HG03060 (cell line): ENCODE data around the gene ARF3.

Experiments
- ATAC-seq: cut with Tn5 transposase; IDR thresholded peaks from one replicate; pipeline ENCODE4 v1.9.1; 2021; ENCODE audit warnings: low read depth, moderate number of reproducible peaks; ENCODE audit not compliant: unreplicated experiment

ARF3 gene

DNA sequence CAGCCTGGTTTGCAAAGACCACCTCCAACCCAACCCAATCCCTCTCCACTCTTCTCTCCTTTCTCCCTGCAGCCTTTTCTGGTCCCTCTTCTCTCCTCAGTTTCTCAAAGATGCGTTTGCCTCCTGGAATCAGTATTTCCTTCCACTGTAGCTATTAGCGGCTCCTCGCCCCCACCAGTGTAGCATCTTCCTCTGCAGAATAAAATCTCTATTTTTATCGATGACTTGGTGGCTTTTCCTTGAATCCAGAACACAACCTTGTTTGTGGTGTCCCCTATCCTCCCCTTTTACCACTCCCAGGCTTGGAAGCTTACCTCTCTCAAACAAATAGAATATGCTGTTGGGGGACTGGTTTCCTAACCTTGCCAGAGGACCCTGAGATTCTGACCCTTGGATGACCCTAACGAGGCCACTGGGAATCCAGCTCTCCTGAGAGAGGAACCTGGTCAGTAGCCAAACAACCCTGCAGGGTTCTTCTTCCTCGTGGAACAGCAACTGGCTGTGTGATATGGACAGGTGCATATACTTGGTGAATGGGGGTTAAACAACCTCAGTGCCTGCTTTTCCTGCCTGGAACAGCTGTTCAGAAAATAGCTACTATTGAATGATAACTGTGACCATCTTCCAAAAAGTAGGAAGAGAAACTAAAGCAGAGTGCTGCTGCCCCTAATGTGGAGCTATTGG is 25.3 kb upstream of the ARF3 start:
- ATAC-seq, result no peak

DNA sequence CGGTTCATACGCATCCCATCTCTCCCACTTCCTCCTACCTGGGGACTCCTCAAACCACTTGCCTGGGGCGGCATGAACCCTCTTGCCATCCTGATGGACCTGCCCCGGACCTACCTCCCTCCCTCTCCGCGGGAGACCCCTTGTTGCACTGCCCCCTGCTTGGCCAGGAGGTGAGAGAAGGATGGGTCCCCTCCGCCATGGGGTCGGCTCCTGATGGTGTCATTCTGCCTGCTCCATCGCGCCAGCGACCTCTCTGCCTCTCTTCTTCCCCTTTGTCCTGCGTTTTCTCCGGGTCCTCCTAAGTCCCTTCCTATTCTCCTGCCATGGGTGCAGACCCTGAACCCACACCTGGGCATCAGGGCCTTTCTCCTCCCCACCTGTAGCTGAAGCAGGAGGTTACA is 24.5 kb upstream of the ARF3 start:
- no peak for ATAC-seq

DNA sequence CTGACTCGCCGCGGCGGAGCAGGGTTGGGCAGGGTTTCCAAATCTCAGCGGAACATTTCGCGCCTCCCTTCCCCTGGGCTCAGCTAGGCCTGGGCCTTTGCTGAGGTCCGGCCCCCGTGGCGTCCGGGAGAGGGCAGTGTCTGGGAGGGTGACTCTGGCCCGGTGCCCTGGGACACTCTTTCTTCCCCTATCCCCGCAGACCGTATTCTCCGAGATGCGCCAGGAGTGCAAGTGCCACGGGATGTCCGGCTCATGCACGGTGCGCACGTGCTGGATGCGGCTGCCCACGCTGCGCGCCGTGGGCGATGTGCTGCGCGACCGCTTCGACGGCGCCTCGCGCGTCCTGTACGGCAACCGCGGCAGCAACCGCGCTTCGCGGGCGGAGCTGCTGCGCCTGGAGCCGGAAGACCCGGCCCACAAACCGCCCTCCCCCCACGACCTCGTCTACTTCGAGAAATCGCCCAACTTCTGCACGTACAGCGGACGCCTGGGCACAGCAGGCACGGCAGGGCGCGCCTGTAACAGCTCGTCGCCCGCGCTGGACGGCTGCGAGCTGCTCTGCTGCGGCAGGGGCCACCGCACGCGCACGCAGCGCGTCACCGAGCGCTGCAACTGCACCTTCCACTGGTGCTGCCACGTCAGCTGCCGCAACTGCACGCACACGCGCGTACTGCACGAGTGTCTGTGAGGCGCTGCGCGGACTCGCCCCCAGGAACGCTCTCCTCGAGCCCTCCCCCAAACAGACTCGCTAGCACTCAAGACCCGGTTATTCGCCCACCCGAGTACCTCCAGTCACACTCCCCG is 23.9 kb upstream of the ARF3 start:
- no peak for ATAC-seq

DNA sequence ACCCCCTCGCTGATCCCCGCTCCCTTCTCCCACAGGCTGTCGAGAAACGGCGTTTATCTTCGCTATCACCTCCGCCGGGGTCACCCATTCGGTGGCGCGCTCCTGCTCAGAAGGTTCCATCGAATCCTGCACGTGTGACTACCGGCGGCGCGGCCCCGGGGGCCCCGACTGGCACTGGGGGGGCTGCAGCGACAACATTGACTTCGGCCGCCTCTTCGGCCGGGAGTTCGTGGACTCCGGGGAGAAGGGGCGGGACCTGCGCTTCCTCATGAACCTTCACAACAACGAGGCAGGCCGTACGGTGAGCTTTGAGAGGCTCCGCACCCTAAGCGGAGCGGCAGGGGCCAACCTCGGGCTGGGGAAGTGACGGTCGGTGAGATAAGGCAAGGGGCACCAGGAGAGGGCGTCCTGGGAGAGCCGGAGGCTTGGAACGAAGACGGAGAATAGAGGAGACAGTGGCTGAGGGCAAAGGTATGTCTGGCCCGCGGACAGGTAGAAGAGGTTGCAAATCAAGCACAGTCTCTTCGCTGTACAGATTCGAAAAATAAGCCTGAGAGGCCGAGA is 23.2 kb upstream of the ARF3 start:
- no peak for ATAC-seq

DNA sequence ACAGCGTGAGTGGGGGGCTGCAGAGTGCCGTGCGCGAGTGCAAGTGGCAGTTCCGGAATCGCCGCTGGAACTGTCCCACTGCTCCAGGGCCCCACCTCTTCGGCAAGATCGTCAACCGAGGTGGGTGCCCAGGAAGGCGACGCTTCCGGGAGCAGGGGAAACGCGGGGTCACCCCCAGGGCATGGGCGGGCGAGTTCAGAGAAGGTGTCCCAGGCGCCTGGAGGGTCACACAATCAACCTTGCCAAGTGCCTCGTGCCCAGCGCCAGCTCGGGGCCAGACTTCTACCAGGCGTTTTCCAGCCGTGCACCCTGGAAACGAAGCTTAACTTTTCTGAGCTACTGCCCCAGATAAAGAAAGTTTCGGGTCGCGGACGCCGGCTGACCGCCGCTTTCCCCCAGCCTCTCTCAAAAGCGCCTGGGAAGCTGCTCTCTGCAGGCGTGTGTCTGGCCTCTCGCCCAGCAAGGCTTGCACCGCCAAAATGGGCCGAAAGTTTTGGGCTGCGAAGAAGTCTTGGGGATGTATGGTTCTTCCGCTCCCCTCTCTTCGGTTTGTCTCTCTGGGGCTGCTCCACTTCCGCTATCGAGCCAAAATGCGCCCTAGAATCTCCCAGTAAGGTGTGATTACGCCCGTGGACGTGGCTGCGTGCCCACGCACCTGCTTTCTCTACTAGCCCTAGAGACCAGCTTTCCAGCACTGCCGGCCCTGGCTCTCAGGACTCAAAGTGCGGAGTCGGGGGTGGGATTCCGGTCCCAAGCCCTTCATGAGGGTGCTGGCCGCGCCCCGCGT is 22.5 kb upstream of the ARF3 start:
- ATAC-seq, result no peak

DNA sequence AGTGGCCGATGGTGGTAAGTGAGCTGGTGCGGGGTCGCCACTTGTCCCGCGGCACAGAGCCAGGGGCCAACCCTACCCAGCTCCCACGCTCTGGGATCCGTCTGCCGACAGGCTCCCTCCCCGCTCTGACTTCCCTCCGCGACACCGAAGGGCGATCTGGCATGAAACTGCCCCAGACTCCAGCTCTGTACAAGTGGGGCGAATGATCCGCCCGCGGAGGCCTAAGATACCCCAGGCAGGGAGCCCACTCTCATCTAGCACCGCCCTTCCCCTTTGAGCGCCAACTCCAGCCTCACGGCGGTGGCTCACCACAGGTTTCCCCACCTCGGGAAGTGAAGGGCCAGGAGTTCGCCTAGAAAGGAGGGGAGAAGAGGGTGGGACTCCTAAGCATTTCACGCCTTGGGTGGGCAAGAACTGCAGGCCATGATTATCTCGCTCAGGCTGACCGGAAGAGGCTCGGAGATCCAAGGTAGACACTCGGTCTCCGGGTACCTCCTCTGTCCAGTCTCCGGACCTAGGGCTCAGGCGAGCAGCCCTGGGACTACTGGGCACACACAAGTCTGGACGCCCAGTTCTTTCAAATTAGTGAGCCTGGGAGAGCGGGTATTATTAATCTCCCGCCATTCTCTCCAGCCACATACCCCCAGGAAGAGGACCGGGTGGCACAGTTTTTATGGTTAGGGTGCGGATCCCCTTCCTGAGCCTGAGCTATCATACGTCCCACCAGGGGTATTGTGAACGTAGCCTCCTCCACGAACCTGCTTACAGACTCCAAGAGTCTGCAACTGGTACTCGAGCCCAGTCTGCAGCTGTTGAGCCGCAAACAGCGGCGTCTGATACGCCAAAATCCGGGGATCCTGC is 21.7 kb upstream of the ARF3 start:
- ATAC-seq, result no peak

DNA sequence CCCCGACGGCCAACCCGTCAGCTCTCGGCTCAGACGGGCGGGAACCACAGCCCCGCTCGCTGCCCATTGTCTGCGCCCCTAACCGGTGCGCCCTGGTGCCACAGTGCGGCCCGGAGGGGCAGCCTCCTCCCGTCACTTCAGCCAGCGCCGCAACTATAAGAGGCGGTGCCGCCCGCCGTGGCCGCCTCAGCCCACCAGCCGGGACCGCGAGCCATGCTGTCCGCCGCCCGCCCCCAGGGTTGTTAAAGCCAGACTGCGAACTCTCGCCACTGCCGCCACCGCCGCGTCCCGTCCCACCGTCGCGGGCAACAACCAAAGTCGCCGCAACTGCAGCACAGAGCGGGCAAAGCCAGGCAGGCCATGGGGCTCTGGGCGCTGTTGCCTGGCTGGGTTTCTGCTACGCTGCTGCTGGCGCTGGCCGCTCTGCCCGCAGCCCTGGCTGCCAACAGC is 21.0 kb upstream of the ARF3 start, which contains the start of gene WNT1:
WNT1 (plus strand) TSS at position 32 of the 450 bp plus-strand sequence; CDS start at position 361, 329 bp downstream.
- no peak for ATAC-seq

DNA sequence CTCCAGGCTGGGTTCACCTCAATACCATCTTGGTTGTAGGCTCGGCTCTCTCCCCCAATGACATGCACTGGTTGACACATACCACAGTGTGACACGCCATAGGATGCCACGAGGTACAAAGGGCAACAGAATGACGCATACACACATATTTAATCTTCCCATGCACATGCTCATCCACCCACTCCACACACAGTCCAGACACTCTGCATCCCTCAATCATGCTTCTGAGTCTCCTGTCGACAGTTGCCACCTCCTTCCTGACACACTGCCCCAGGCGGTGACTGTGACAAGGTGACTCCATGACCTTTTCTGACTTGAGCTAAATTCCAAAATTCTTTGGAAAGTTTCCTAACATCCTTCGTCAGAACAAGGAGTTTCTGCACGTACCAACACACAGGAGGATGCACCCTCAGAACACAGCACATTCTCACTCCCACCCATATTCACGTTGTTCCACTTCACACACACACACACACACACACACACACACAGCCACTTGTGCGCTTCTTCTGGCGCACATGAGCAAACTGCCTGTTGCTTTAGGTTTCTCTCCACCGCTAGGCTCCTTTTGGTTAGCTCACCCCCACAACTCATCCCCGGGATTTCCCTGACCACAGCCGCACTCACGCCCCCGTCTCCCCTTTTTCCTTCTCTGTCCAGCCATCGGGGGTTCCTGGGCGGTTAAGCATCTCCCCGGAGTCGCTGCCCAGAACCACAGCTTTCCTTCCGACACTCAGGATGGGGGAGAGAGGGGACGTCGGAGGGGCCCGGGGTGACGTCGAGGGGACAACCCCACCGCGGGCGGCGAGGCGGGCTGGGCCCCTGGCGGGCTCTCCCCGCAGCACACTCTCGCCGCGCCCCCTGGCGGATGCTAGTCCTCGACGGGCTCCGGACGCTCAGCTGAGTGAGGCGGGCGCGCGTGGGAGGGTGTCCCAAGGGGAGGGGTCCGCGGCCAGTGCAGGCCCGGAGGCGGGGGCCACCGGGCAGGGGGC is 20.3 kb upstream of the ARF3 start:
- ATAC-seq, result no peak

DNA sequence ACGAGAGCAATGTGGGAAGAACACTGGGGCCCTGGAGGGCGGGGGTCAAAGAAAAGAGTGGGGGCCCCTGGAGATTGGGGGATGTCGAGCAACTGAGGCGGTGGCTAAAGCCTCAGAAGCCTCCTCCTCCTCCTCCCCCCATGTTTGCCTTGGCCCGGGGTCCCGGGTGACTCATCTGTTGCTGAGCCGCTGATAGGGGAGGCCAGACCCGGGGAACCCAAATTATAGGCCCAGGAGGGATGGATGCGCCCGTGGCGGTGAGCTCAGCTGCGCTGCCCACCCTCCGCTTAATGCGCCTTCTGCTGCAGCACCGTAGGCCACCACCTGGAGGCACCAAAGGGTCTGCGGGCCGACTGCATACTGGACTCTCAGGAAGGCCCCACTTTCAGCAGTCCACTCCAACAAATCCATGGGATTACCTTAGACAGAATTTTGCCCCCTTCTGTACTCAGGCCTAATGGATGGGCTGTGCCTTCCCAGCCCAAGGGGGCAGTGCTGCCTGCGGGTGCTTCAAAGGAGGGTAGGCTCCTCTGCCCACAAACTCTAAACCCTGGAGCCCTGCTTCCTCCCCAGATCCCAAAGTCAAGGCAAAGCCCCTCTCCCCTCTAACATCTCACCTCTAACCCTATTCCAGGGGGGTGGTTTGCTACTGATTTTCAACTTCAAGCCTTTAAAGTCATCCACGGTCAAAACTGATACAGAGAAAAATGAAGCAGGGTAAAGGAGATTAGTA is 16.8 kb upstream of the ARF3 start:
- ATAC-seq, result no peak

DNA sequence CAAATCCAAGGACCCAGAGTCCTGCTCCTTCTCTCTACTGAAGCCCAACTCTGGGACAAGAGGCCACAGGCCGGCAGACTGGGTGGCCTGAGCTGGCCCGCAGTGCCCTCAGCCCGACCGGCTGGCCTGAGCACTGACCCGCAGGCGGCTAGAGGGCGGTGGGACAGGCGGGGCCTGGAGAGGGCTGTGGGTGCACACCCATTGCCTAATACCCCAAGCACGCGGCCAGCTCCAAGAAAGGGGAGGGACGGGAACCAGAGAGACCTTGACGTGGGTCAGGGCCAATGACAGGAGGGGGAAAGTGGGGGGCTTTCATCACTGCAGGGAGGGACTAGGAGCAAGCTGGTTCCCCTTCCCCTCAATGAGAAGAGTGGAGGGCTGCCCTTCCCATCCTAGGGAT is 16.2 kb upstream of the ARF3 start:
- ATAC-seq, result no peak

DNA sequence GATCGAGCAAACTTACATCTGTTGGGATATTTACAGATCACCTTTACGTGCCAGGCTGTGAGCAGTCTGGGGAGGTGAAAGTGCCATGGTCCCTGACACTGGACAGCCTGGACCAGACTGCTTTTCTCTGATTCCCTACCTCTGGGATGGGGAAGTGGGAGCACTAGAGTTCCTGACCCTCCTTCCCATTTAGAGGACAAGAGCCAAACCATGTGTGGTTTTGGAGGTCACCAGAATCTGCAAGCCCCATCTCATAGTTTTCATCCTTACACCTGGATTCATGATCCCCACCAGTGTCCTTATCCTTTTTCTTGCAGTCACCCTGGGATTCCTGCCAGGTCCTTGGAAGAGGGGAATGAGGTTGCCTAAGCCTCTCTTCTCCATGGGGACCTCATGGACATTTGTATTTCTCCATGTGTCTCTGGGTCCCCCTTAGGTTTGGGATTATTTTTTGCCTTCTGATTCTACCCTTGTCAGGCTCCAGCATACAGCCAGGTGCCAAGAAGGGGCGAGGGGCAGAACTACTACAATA is 15.7 kb upstream of the ARF3 start:
- no peak for ATAC-seq

DNA sequence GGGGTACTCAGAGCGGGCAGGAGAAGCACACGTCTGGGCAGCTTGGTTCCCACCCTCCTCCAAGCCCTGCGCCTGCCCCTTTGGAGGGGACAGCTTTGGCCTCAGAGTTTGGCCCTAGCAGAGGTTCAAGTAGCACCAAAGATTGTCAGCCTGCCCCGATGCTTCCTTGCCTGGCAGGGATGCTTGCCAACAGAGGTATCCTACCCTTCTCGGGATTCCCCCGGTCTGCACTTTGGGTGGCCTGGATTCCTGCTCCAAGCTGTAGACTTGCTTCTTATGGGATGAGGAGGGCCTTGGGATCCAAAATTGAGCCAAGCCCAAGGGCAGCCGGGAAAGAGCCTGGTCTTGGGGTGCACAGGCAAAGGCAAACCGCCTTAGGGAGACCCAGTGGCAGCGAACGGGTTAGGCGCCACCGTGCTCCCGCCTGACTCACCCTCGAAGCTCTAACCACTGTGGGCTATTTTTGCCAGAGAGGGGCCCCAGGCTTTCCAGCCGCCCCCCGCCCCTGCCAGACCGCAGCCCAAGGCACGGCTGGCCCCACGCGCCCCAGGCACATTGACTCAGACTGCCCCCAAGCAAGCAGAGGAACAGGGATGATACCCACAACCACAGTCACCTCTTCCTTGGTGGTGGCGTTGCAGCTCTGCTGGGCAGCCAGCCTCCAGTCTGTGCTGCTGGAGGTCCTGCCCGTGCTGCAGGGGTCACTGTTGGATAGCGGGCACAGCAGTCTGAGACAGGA is 15.1 kb upstream of the ARF3 start:
- ATAC-seq, result no peak

DNA sequence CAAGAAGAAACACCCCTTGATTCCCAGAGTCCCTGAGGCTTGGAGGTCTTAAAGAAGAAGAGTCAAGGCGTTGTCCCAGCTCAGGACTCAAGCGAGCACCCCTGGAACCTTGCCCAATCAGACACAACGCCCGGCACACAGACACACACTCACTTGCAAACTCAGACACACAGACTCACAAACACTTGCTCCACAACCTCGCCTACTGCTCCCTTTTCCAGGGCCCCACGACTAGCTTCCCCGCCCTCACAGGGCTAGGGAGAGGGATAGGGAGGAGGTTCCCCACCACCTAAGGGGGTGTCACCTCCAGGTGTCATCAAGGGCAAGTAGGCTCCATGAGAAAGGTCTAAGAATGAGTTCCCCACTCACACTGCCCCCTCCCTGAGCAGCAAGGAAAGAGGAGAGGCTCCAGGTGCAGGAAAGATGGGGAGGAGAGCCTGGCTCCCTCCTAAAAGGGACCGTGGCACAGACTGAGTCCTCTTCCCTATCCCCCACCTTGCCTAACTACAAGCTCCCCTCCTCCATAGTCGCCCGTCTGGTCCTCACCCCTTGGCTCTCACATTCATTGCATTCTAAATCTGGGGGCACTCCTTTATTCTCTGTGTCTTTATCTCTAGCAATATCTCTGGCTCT is 13.5 kb upstream of the ARF3 start:
- ATAC-seq, result no peak

DNA sequence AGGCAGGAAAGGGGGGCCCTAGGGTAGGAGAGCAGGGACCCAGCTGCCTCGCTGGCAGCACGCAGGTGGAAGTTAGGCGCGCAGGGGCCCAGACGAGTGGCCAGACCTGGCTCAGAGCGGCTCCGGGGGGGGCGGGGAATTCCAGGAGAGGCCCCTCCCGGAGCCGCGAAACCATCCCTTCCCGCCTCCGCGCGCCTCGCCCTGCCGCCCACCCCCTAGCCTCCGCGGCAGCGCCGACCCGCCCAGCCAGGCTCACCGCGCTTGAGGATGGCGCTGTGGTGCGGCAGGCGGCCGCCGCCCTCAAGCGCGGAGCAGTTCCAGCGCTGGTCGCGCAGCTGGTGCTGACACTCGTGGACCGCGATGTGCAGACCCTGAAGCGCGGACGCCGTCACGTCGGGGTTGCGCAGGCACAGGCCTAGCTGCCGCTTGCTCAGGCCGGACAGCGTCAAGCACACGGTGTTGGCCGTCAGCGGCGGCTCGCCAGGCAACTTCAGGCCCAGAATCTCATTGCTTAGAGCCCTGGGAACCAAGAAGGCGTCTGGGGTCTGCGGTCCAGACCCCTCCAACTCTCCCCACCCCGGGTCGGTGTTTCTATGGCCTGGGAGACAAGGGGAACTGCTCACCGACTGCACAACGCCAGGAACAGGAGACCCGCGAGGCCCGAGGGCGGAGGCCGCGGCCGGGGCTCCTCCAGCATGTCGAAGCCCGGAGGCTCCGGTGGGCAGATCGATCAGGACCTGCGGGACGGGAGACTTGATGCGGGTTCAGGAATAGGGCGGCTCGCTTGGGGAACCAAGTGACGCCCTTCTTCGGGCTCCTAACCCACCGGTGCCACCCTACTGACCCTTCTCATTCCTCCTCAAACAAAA is 12.8 kb upstream of the ARF3 start:
- no peak for ATAC-seq

DNA sequence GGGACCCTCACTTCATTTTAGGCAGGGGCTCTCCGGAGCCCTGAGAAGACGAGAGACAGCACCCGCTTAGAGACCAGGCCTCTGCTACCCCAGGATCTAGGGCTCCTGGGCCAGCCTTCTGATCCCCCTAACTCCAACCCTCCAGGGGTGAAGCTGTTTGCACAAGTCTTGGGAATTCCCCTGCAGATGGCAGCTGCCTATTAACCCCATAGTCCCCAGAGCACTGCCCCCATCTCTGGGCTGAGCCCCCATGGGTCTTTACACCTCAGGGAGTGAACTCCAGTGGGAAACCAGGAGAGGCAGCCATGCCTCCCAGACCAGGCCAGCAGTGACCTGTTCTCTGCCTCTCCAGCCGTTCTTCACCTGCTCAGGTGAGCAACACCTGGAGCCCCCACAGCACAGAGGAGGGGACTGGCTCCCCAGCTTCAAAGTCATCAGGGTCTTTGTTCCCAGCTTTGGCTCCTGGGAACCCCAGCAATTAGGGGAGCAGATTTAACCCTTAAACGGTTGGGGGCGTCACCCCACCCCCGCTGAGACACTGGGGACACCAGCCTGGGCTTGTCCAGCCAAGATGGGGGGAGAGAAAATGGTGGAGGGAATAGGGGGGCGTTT is 12.0 kb upstream of the ARF3 start:
- ATAC-seq, result no peak
